Gastroesophageal sphincter (tissue), 2 donors: ENCODE results near the gene ETS1.

Source experiments
- EP300 ChIP-seq: sonication (generic); formaldehyde crosslinking; IDR thresholded peaks from one replicate; pipeline ENCODE4 v1.6.1; 2017; ENCODE audit warnings: antibody characterized with exemption, mild to moderate bottlenecking
- POLR2A ChIP-seq, 2 donors: fragments of 450-650 bp; IDR thresholded peaks; one replicate each; pipeline ENCODE4 v1.6.1; 2017; ENCODE audit warnings: antibody characterized with exemption in 2 of 2, mild to moderate bottlenecking in 2 of 2, moderate library complexity in 1 of 2
- POLR2AphosphoS5 ChIP-seq: sonication (generic); formaldehyde crosslinking; IDR thresholded peaks from one replicate; pipeline ENCODE4 v1.6.1; 2017; ENCODE audit warnings: antibody characterized with exemption

DNA sequence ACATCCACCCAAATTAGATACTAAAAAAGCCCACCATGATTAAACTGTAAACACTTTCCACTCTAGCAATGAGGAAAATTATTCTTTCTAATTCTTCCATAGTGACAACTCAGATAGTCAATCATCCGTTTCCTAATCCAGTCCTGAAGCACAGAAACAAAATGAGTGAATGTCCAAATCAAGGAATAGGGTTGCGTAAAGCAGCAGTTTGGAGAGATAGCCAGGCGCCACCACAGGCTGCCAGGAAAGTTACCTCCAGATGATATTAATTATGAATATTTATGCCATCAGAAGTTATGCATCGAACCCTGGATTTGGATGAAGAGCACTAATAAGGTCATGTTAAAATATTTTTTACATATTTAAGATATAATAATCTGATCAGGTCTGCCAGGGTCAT is 63.2 kb downstream of the ETS1 start:
- TF ChIP-seq POLR2AphosphoS5 = no peak
- TF ChIP-seq POLR2A (IDR thresholded peaks at IDR 0.05) = no peak
- no peak for TF ChIP-seq EP300
